ENCODE data around the gene KLF11. TPM values are rescaled to one million over a fixed set of nuclear protein-coding genes. Genes with fewer than 3 reads are reported as not detected.

The KLF11 gene
- total and polyA plus RNA-seq, 2 of the 8 experiments (the other 6 are each of a cell fraction or from before 2014, with no cell fraction given) = 6.4 to 10.1 TPM

DNA sequence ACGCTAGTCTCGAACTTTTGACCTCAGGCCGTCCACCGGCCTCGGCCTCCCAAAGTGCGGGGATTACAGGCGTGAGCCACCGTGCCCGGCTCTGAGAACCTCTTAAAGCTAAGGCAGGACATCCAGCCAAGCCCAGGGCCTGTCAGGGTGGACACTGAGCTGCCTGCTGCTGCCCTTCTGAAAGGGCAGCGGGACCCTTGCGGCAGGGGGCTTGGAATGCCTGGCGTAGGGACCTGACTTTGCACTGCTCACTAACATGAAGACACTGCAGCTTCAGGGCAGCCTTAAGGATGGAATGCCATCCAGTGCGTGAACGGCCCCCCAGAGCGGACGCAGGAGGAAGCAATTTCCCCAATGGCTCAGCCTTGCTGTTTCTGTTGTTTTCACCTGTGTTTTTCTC, 27.8 kb downstream of the KLF11 start (continued):
- TF ChIP-seq SAP30 (IDR thresholded peaks at IDR 0.05; ENCODE audit: insufficient read depth, insufficient replicate concordance, low read length) (no peak), BACH1 (IDR thresholded peaks at IDR 0.05; ENCODE audit: low read length) (no peak), POLR2A (IDR thresholded peaks at IDR 0.05; ENCODE audit: control extremely low read depth in 1 of 2, low read depth in 2 of 2, low read length in 2 of 2) (no peak), USF2 (IDR thresholded peaks at IDR 0.05; ENCODE audit: low read length) (no peak), RBBP5 (IDR thresholded peaks at IDR 0.05; ENCODE audit: borderline replicate concordance, low read depth, low read length) (no peak)
